GM23338 (cell line): ENCODE results near the gene RCAN1. TPM values are rescaled to one million over a fixed set of nuclear protein-coding genes. Genes with fewer than 3 reads are reported as not detected.

Experiments
- ATAC-seq: fragments of 200-7000 bp; cut with Tn5 transposase; 3 replicates; pipeline ENCODE4 v1.9.1; 2020
- DNase-seq: peaks from one replicate; pipeline ENCODE4 v3.0.0-alpha.2; 2015; ENCODE audit warnings: low spot score
- H2AFZ ChIP-seq: fragments of 200-600 bp; sonication (generic); 2 replicates; pipeline ENCODE4 v1.8.0; 2016; ENCODE audit warnings: antibody characterized with exemption, mild to moderate bottlenecking, moderate library complexity
- H3F3A ChIP-seq: fragments of 200-600 bp; sonication (generic); replicated peaks from 2 replicates; pipeline ENCODE4 v1.8.0; 2017; ENCODE audit warnings: antibody characterized with exemption, mixed run types, low read depth
- H3K27ac ChIP-seq: fragments of 200-600 bp; sonication (generic); 2 replicates; pipeline ENCODE4 v1.6.1; 2016; ENCODE audit warnings: low read depth
- H3K27me3 ChIP-seq: fragments of 200-600 bp; sonication (generic); 2 replicates; pipeline ENCODE4 v1.8.0; 2016; ENCODE audit warnings: mild to moderate bottlenecking, mixed run types, moderate library complexity; ENCODE audit not compliant: insufficient read depth
- H3K36me3 ChIP-seq: fragments of 200-600 bp; sonication (generic); 2 replicates; pipeline ENCODE4 v1.8.0; 2016; ENCODE audit warnings: mild to moderate bottlenecking; ENCODE audit not compliant: insufficient read depth
- H3K4me1 ChIP-seq: fragments of 200-600 bp; sonication (generic); 2 replicates; pipeline ENCODE4 v1.8.0; 2016; ENCODE audit warnings: mild to moderate bottlenecking, moderate library complexity; ENCODE audit not compliant: insufficient read depth
- H3K4me2 ChIP-seq: fragments of 200-600 bp; sonication (generic); 2 replicates; pipeline ENCODE4 v1.7.1; 2017; ENCODE audit warnings: mixed run types
- H3K4me3 ChIP-seq: fragments of 200-600 bp; sonication (generic); 2 replicates; pipeline ENCODE4 v1.6.1; 2016; ENCODE audit warnings: mixed run types
- H3K79me2 ChIP-seq: fragments of 200-600 bp; sonication (generic); replicated peaks from 2 replicates; pipeline ENCODE4 v1.8.0; 2017; ENCODE audit warnings: mild to moderate bottlenecking; ENCODE audit not compliant: insufficient read depth
- H3K9me2 ChIP-seq: fragments of 200-600 bp; sonication (generic); 2 replicates; pipeline ENCODE4 v1.8.0; 2017; ENCODE audit not compliant: insufficient read depth
- H4K20me1 ChIP-seq: fragments of 200-600 bp; sonication (generic); replicated peaks from 2 replicates; pipeline ENCODE4 v1.8.0; 2017; ENCODE audit warnings: mild to moderate bottlenecking; ENCODE audit not compliant: insufficient read depth
- H3K27ac Mint-ChIP-seq: 2 replicates; pipeline ENCODE4 v1.8.0; 2020; ENCODE audit warnings: inconsistent platforms, mild to moderate bottlenecking, moderate library complexity, mixed read lengths
- H3K27me3 Mint-ChIP-seq: 3 replicates; pipeline ENCODE4 v1.8.0; 2022; ENCODE audit warnings: low read depth, mild to moderate bottlenecking, moderate library complexity, mixed read lengths, inconsistent platforms; ENCODE audit not compliant: insufficient read depth, poor library complexity
- H3K36me3 Mint-ChIP-seq: 3 replicates; pipeline ENCODE4 v1.8.0; 2021; ENCODE audit warnings: low read depth, mild to moderate bottlenecking, inconsistent platforms, moderate library complexity, mixed read lengths
- H3K4me1 Mint-ChIP-seq: 3 replicates; pipeline ENCODE4 v1.8.0; 2020; ENCODE audit warnings: mild to moderate bottlenecking, inconsistent platforms, mixed read lengths
- H3K4me3 Mint-ChIP-seq: 3 replicates; pipeline ENCODE4 v1.8.0; 2021; ENCODE audit warnings: moderate library complexity, mild to moderate bottlenecking, inconsistent platforms, mixed read lengths
- H3K9me3 Mint-ChIP-seq: 3 replicates; pipeline ENCODE4 v1.8.0; 2020; ENCODE audit warnings: moderate library complexity, mild to moderate bottlenecking, inconsistent platforms, mixed read lengths
- CREB1 ChIP-seq: fragments of 250-450 bp; sonication (Bioruptor Pico); IDR thresholded peaks from 2 replicates; pipeline ENCODE4 v1.5.0; 2020; ENCODE audit warnings: low read depth, mild to moderate bottlenecking, moderate library complexity
- CTCF ChIP-seq, 2 experiments: fragments of 200-600 bp in 1 of 2; sonication (generic) in 1 of 2; conservative IDR thresholded peaks; 2 replicates each; pipeline versions ENCODE4 v1.5.1 to v1.6.1; 2016 to 2017; ENCODE audit warnings: antibody characterized with exemption in 2 of 2, low read depth in 2 of 2, mild to moderate bottlenecking in 2 of 2, moderate library complexity in 1 of 2
- ETS1 ChIP-seq: IDR thresholded peaks from 2 replicates; pipeline ENCODE4 v1.6.1; 2016; ENCODE audit warnings: antibody characterized with exemption
- EZH2 ChIP-seq: fragments of 200-600 bp; sonication (generic); IDR thresholded peaks from one replicate; pipeline ENCODE4 v1.8.0; 2017; ENCODE audit warnings: antibody characterized with exemption, mild to moderate bottlenecking, low read depth; ENCODE audit not compliant: unreplicated experiment
- EZH2phosphoT487 ChIP-seq: fragments of 200-600 bp; sonication (generic); IDR thresholded peaks from one replicate; pipeline ENCODE4 v1.8.1; 2018; ENCODE audit warnings: antibody characterized with exemption; ENCODE audit not compliant: unreplicated experiment
- JUNB ChIP-seq: IDR thresholded peaks from one replicate; pipeline ENCODE4 v1.6.1; 2016; ENCODE audit warnings: antibody characterized with exemption; ENCODE audit not compliant: unreplicated experiment
- NANOG ChIP-seq: IDR thresholded peaks from 2 replicates; pipeline ENCODE4 v1.6.1; 2016; ENCODE audit warnings: antibody characterized with exemption, borderline replicate concordance
- REST ChIP-seq: IDR thresholded peaks from one replicate; pipeline ENCODE4 v1.6.1; 2018; ENCODE audit warnings: antibody characterized with exemption; ENCODE audit not compliant: unreplicated experiment
- STAT1 ChIP-seq: IDR thresholded peaks from one replicate; pipeline ENCODE4 v1.6.1; 2016; ENCODE audit warnings: antibody characterized with exemption; ENCODE audit not compliant: unreplicated experiment
- ZNF114 ChIP-seq: fragments of 250-450 bp; sonication (Bioruptor Pico); IDR thresholded peaks from 2 replicates; pipeline ENCODE4 v1.5.0; 2020; ENCODE audit warnings: mild to moderate bottlenecking, moderate library complexity
- polyA plus RNA-seq: library from polyadenylated mRNA; unstranded; fragments of >200 nt; fragmentation: Nextera tagmentation; extraction: Ambion mirVana; gene quantifications from 2 replicates; pipeline ENCODE4 v1.2.1, GENCODE V29; 2016
- total RNA-seq: library from RNA; depleted of rRNA; stranded (reverse); fragments of >200 nt; shearing (Covaris generic); gene quantifications from 2 replicates; pipeline ENCODE4 v1.2.3, GENCODE V29; 2014

The RCAN1 gene
- total and polyA plus RNA-seq, 2 experiments from 2014 or later: 3.7 to 5.2 TPM

- TF ChIP-seq STAT1 (no peak), ZNF114 (CRISPR knock-in tag) (no peak), ETS1 (no peak), NANOG (no peak), EZH2phosphoT487 (no peak), EZH2 (no peak)
Observed at GRCh38 chr21:34502480-34503106, 112.3 kb downstream of the RCAN1 start (continued).

- Histone ChIP-seq H2AFZ (no peak overlapping the region), H3K4me3 (no peak overlapping the region), H4K20me1 (no peaks in the 10 kb centered on the region), H3K36me3 (no peaks in the 10 kb centered on the region), H3K9me2 (peaks cover 12% of the 10 kb centered on the region; the same call in 1 of the 2 replicates), H3K27me3 (no peaks in the 10 kb centered on the region), H3K27ac (no peak overlapping the region), H3K4me1 (no peaks in the 10 kb centered on the region), H3K4me2 (no peak overlapping the region), H3F3A (no peaks in the 10 kb centered on the region), H3K79me2 (no peaks in the 10 kb centered on the region)
- no peak overlapping the region for H3K4me3 Mint-ChIP-seq
- H3K36me3 Mint-ChIP-seq: no peaks in the 10 kb centered on the region
- ATAC-seq (no peak), DNase-seq (no peak)
- H3K27me3 Mint-ChIP-seq: peaks cover 3% of the 10 kb centered on the region
- TF ChIP-seq CREB1 (CRISPR knock-in tag) (no peak), REST (no peak), EZH2 (no peak), ZNF114 (CRISPR knock-in tag) (no peak), JUNB (no peak), CTCF (conservative IDR thresholded peaks at IDR 0.05; ENCODE audit: low read depth in 2 of 2) (no peak)
- H3K27ac Mint-ChIP-seq: no peak overlapping the region
- H3K9me3 Mint-ChIP-seq: peaks cover 10% of the 10 kb centered on the region; the same call in 2 of the 3 replicates
- no peaks in the 10 kb centered on the region for H3K4me1 Mint-ChIP-seq
Observed at GRCh38 chr21:34501716-34502115, 113.2 kb downstream of the RCAN1 start.
